Measurements from ENCODE around the gene SIGLEC5. TPM values are rescaled to one million over a fixed set of nuclear protein-coding genes. Genes with fewer than 3 reads are reported as not detected.
"Not testable (repeated sequence)": the region's sequence is repeated elsewhere in the genome, so short reads cannot be mapped to it uniquely, and the experiment has no call there.

Gene SIGLEC5
- total RNA-seq, 1 donor from 2014 or later = not detected

GRCh38 chr19:51652266-51652665 lies 22.1 kb upstream of the SIGLEC5 start:
- H3K4me3 Mint-ChIP-seq (ENCODE audit: unreplicated experiment) = no peak overlapping the region
- H3K36me3 Mint-ChIP-seq (ENCODE audit: unreplicated experiment) = no peaks in the 10 kb centered on the region
- H3K4me1 Mint-ChIP-seq (ENCODE audit: unreplicated experiment) = peaks cover 5% of the 10 kb centered on the region
- TF ChIP-seq CTCF (IDR thresholded peaks at IDR 0.05) = no peak
- no peaks in the 10 kb centered on the region for H3K9me3 Mint-ChIP-seq (ENCODE audit: unreplicated experiment)
- peaks cover 3% of the 10 kb centered on the region for H3K27me3 Mint-ChIP-seq (ENCODE audit: unreplicated experiment)
- no peak overlapping the region for H3K27ac Mint-ChIP-seq (ENCODE audit: unreplicated experiment)
- no peak for DNase-seq (ENCODE audit: extremely low spot score, unreplicated experiment)

- H3K36me3 Mint-ChIP-seq (ENCODE audit: unreplicated experiment) = no peaks in the 10 kb centered on the region
- H3K4me3 Mint-ChIP-seq (ENCODE audit: unreplicated experiment) = no peak overlapping the region
- no peak overlapping the region for H3K27ac Mint-ChIP-seq (ENCODE audit: unreplicated experiment)
- no peaks in the 10 kb centered on the region for H3K27me3 Mint-ChIP-seq (ENCODE audit: unreplicated experiment)
- H3K4me1 Mint-ChIP-seq (ENCODE audit: unreplicated experiment) = no peaks in the 10 kb centered on the region
- no peak for DNase-seq (ENCODE audit: extremely low spot score, unreplicated experiment)
- H3K9me3 Mint-ChIP-seq (ENCODE audit: unreplicated experiment) = no peaks in the 10 kb centered on the region
- no peak for TF ChIP-seq CTCF (IDR thresholded peaks at IDR 0.05)
Measured at GRCh38 chr19:51651216-51651846, 21.1 kb upstream of the SIGLEC5 start.

GRCh38 chr19:51647318-51647717 lies 17.1 kb upstream of the SIGLEC5 start:
- Mint-ChIP-seq H3K4me1 (ENCODE audit: unreplicated experiment) (no peaks in the 10 kb centered on the region), H3K27ac (ENCODE audit: unreplicated experiment) (no peak overlapping the region), H3K27me3 (ENCODE audit: unreplicated experiment) (no peaks in the 10 kb centered on the region), H3K9me3 (ENCODE audit: unreplicated experiment) (no peaks in the 10 kb centered on the region), H3K36me3 (ENCODE audit: unreplicated experiment) (no peaks in the 10 kb centered on the region), H3K4me3 (ENCODE audit: unreplicated experiment) (no peak overlapping the region)
- no peak for DNase-seq (ENCODE audit: extremely low spot score, unreplicated experiment)
- no peak for TF ChIP-seq CTCF (IDR thresholded peaks at IDR 0.05)

GRCh38 chr19:51646730-51647129 lies 16.5 kb upstream of the SIGLEC5 start, which contains the start of gene SIGLEC14:
Gene SIGLEC14 (minus strand): TSS chr19:51646825. CDS start chr19:51646759, 66 bp downstream.
- H3K36me3 Mint-ChIP-seq (ENCODE audit: unreplicated experiment); H3K27ac Mint-ChIP-seq (ENCODE audit: unreplicated experiment); H3K4me1 Mint-ChIP-seq (ENCODE audit: unreplicated experiment); DNase-seq (ENCODE audit: extremely low spot score, unreplicated experiment); H3K4me3 Mint-ChIP-seq (ENCODE audit: unreplicated experiment); H3K9me3 Mint-ChIP-seq (ENCODE audit: unreplicated experiment); H3K27me3 Mint-ChIP-seq (ENCODE audit: unreplicated experiment): not testable (repeated sequence)

GRCh38 chr19:51644636-51645271 lies 14.6 kb upstream of the SIGLEC5 start:
- Mint-ChIP-seq H3K4me3 (ENCODE audit: unreplicated experiment) (no peak overlapping the region), H3K27me3 (ENCODE audit: unreplicated experiment) (no peaks in the 10 kb centered on the region), H3K27ac (ENCODE audit: unreplicated experiment) (no peak overlapping the region), H3K4me1 (ENCODE audit: unreplicated experiment) (no peaks in the 10 kb centered on the region), H3K36me3 (ENCODE audit: unreplicated experiment) (no peaks in the 10 kb centered on the region), H3K9me3 (ENCODE audit: unreplicated experiment) (no peaks in the 10 kb centered on the region)
- DNase-seq (ENCODE audit: extremely low spot score, unreplicated experiment) = no peak
- TF ChIP-seq CTCF (IDR thresholded peaks at IDR 0.05) = no peak
